DMS153 treated with DMSO at 0.1 percent for 48 hours (cell line): ENCODE data around the gene TMCO5A.

Experiments used
- DNase-seq: peaks from one replicate; lab custom pipeline; 2025; ENCODE audit not compliant: unreplicated experiment; lab: John Stamatoyannopoulos, UW

The TMCO5A gene

GRCh38 chr15:37967788-37968187, 33.3 kb downstream of the TMCO5A start:
- no peak for DNase-seq

GRCh38 chr15:37973856-37974255, 39.4 kb downstream of the TMCO5A start:
- no peak for DNase-seq

DNA sequence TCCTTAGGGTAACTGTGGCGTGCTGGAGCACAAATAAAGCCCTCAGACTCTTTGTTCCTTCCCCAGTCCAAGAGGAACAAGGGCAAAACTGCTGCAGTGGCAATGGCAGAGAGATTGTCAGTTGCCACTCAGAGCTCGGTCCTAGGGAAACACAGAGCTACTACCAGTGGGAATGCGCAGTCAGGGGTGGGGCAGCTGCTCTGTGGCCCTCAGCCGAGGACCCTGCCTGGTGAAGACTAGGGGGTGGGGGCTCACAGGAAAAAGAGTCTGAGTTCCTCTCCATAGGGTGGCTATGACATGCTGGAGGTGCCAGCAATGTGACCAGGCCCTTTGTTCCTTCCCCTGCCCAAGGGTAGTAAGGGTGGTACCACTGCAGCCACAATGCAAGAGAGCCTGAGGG, 43.8 kb downstream of the TMCO5A start:
- DNase-seq = no peak

GRCh38 chr15:37979671-37980409, 45.4 kb downstream of the TMCO5A start:
- DNase-seq = no peak

- DNase-seq = no peak
Measured at GRCh38 chr15:37981201-37981600, 46.8 kb downstream of the TMCO5A start.

GRCh38 chr15:37981775-37982174, 47.3 kb downstream of the TMCO5A start:
- DNase-seq = peak; percentile 4

GRCh38 chr15:37984368-37984767, 49.9 kb downstream of the TMCO5A start:
- DNase-seq = no peak

GRCh38 chr15:37995461-37996347, 61.3 kb downstream of the TMCO5A start:
- DNase-seq = no peak
